Subcutaneous adipose tissue (tissue), 4 donors: ENCODE data around the gene FCHSD1. TPM values are rescaled to one million over a fixed set of nuclear protein-coding genes. Genes with fewer than 3 reads are reported as not detected.

Experiments used
- CTCF ChIP-seq: fragments of 450-650 bp; IDR thresholded peaks from one replicate; pipeline ENCODE4 v1.5.1; 2016; ENCODE audit warnings: low read depth, mild to moderate bottlenecking, control low read depth, antibody characterized with exemption, moderate library complexity
- total RNA-seq, 4 donors: library from RNA; depleted of rRNA; stranded (reverse); fragments of >200 nt; gene quantifications; one replicate each; pipeline ENCODE4 v1.1.0, GENCODE V29; 2016

FCHSD1 gene
- total RNA-seq: 10 to 100 TPM in 3 of 4 donors, 1 to 10 TPM in 1; 4.4 to 23.1 (median 16.3) TPM

DNA sequence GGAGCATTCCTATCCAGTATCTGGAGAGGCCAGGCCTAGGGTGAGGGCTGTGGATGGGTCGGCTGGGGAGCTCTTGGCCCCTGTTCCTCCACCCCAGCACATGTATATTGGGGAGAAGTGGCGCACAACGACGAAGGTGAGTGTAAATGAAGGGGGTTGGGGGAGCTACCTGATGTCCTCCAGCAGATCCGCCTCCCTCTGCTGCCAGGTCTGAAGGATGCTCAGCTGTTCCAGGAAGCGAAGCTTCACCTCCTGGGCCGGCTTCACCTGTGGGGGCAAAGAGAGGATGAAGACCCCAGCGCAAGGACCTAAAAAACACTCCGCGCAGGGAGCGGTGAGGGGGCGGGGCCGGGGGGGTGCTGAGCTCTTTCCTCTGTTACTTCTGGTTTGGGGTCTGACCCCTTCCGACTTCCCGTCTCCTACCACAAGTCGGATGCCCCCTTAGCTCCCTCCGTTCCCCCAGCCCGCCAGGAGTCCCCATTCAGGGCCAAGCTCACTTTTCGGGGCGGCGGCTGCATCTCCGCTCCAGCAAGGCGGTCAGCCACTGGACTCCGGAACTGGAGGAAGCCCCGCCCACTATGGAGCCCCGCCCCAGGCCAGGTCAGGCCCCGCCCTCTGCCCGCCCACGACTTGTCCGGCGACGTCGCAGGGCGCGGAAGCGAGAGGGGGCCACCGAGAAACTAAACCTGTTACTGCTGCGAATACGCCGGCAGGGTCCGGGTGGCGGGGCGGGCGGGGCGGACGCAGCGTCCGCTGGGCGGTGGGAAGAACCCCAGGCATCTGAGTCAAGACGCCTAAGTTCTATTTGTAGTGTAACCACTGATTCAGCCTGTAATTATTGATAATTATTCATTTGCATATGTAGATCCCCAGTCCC lies at the start of gene FCHSD1:
FCHSD1 (minus strand) TSS at position 568 of the 877 bp plus-strand sequence; CDS start at position 518, 50 bp downstream.
- no peak for TF ChIP-seq CTCF

DNA sequence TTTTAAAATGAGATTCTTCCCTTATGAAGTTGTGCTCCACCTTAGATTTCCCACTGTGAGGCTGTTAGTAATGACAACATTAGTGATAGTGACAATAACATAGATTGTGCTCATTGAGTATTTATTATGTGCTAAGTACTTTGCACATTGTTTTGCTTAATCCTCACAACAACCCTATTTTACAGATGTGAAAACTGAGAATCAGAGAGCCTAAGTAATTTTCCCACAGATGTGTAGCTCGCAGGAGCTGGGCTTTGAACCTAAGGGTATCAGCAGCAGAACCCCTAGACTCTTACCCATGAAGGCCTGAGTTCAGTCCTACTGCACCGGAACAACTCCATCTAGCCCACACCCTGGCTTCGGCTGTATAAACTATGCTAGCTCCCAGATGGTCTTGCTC lies 46.4 kb upstream of the FCHSD1 start:
- TF ChIP-seq CTCF: no peak

GRCh38 chr5:141696431-141696830 lies 45.2 kb upstream of the FCHSD1 start:
- no peak for TF ChIP-seq CTCF

DNA sequence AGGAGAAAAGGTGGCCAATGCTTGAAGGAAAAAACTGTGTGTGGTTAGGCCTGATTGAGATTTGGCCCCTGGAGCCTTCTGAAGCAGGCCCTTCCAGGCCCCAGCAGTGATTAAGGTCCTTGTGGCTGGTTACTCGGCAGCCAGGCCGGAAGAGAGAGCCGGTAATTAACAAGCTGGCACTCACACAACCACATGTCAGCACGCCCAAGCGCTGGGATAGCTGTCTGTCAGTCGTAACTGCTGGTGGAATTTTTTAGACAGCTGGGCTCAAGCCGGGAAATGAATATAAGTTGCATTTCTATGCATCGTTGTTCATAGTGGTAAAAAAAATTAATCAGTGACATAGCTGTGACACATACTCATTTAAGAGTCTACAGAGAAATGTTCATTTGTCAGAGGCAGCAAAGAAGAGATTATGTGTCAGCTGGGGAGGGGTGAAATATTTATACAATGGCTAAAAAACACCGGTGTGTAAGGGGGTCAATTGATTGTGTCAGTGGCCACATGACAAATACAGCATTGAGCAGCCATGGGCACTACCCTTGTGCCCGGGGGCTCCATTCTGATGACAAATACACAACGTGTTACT lies 44.5 kb upstream of the FCHSD1 start:
- TF ChIP-seq CTCF: no peak

- TF ChIP-seq CTCF: no peak
These were observed 43.3 kb upstream of the FCHSD1 start for GRCh38 chr5:141694479-141694878.

DNA sequence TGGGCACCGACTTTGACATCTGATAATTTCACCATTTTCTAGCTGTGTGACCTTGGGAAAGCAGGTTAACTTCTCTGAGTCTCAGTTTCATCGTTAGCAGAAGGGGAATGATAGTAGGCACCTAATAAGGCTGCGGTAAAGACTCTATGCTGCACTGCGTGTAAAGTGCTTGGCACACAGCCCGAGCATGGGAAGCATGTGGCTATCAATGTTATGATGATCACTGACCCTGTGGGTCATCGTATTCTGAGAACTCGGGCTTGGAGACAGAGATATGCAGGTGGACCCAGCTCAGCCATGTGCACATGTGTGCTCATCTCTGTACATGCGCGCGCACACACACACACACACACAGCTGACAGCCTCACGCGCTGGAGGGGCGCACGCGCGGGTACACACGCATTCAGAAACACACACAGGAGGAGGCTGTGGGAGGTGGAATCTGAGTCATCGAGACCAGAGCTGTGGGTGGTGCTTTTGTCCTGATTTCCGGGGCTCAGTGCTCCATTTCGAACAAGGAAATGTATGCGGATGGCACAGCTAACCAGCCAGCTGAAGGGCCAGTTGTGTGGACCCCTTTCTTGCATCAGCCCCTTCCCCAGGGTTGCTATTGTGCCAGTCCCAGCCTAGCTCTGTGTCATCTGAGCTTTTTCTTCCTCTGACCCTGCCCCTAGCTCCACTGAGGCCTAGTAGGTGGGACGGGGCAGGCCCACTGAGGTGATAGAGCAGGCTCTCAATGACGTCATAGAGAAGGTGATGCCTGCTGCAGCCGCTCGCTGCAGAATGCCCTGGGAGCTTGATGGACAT lies 41.9 kb upstream of the FCHSD1 start:
- no peak for TF ChIP-seq CTCF

GRCh38 chr5:141692533-141692888 lies 41.3 kb upstream of the FCHSD1 start:
- TF ChIP-seq CTCF: no peak
